GM11168 (cell line): ENCODE measurements around the gene KRT81.
"Not testable (repeated sequence)": the region's sequence is repeated elsewhere in the genome, so short reads cannot be mapped to it uniquely, and the experiment has no call there.

Source experiments
- in situ Hi-C: fragments of 300-500 bp; cut with MboI; formaldehyde crosslinking; loops from one replicate; pipeline ENCODE4 v1.12.0; 2022; ENCODE audit warnings: low sequenced_read_pairs; ENCODE audit not compliant: unreplicated experiment

The KRT81 gene

GRCh38 chr12:52278575-52279421 is 12.5 kb downstream of the KRT81 start:
- in situ Hi-C loops: no loop called here

- in situ Hi-C loops: no loop called here
These were observed 13.7 kb downstream of the KRT81 start for GRCh38 chr12:52277486-52278245.

- in situ Hi-C loops: no loop called here
These were observed 15.6 kb downstream of the KRT81 start for GRCh38 chr12:52275686-52276085.

GRCh38 chr12:52274521-52275120 is 16.7 kb downstream of the KRT81 start, which contains the start of gene KRT86:
Gene KRT86 (plus strand): TSS chr12:52274645. CDS start chr12:52301917, 27,272 bp downstream.
- in situ Hi-C loops: no loop called here

GRCh38 chr12:52271158-52271557 is 20.2 kb downstream of the KRT81 start:
- in situ Hi-C loops: no loop called here

- in situ Hi-C loops: no loop called here
These were observed 20.7 kb downstream of the KRT81 start for GRCh38 chr12:52270541-52271070.

- in situ Hi-C loops: no loop called here
These were observed 23.1 kb downstream of the KRT81 start for GRCh38 chr12:52268212-52268611.

GRCh38 chr12:52267699-52268098 is 23.6 kb downstream of the KRT81 start:
- in situ Hi-C loops: no loop called here

GRCh38 chr12:52267266-52267665 is 24.1 kb downstream of the KRT81 start:
- in situ Hi-C loops: no loop called here

GRCh38 chr12:52266514-52266913 is 24.8 kb downstream of the KRT81 start:
- in situ Hi-C loops: no loop called here

GRCh38 chr12:52264435-52264825 is 26.9 kb downstream of the KRT81 start:
- in situ Hi-C loops: no loop called here

- in situ Hi-C loops: no loop called here
These were observed 27.4 kb downstream of the KRT81 start for GRCh38 chr12:52263761-52264434.

- in situ Hi-C loops: no loop called here
These were observed 29.0 kb downstream of the KRT81 start for GRCh38 chr12:52262286-52262685.

GRCh38 chr12:52261208-52261484 is 30.2 kb downstream of the KRT81 start:
- in situ Hi-C loops: no loop called here

- in situ Hi-C loops: no loop called here
These were observed 30.8 kb downstream of the KRT81 start for GRCh38 chr12:52260361-52261207.

GRCh38 chr12:52259657-52260243 is 31.6 kb downstream of the KRT81 start:
- in situ Hi-C loops: no loop called here

- in situ Hi-C loops: no loop called here
These were observed 32.9 kb downstream of the KRT81 start for GRCh38 chr12:52258335-52258901.

GRCh38 chr12:52257922-52258321 is 33.4 kb downstream of the KRT81 start:
- in situ Hi-C loops: not testable (repeated sequence)

- in situ Hi-C loops: no loop called here
These were observed 34.2 kb downstream of the KRT81 start for GRCh38 chr12:52257074-52257551.
